ENCODE data around the gene PLEKHG5.
"Not testable (repeated sequence)": the region's sequence is repeated elsewhere in the genome, so short reads cannot be mapped to it uniquely, and the experiment has no call there.

The PLEKHG5 gene

GRCh38 chr1:6461538-6462411 lies 29.7 kb downstream of the PLEKHG5 start:
- DNase-seq: no peak

- DNase-seq: no peak
Measured at GRCh38 chr1:6461051-6461530, 30.4 kb downstream of the PLEKHG5 start.

- DNase-seq: no peak
Measured at GRCh38 chr1:6460301-6461050, 31.0 kb downstream of the PLEKHG5 start.

- DNase-seq: no peak
Measured at GRCh38 chr1:6459850-6460265, 31.6 kb downstream of the PLEKHG5 start.

- DNase-seq: no peak
Measured at GRCh38 chr1:6456800-6457466, 34.5 kb downstream of the PLEKHG5 start.

- DNase-seq: not testable (repeated sequence)
Measured at GRCh38 chr1:6455752-6456520, 35.5 kb downstream of the PLEKHG5 start.

- no peak for DNase-seq
Measured at GRCh38 chr1:6454856-6455751, 36.4 kb downstream of the PLEKHG5 start.

- not testable (repeated sequence) for DNase-seq
Measured at GRCh38 chr1:6453895-6454855, 37.3 kb downstream of the PLEKHG5 start.

GRCh38 chr1:6450943-6451373 lies 40.5 kb downstream of the PLEKHG5 start:
- no peak for DNase-seq

GRCh38 chr1:6450486-6450885 lies 41.0 kb downstream of the PLEKHG5 start:
- not testable (repeated sequence) for DNase-seq

GRCh38 chr1:6450005-6450450 lies 41.4 kb downstream of the PLEKHG5 start:
- DNase-seq: no peak

- peak; percentile 43 for DNase-seq
Measured at GRCh38 chr1:6448749-6449631, 42.5 kb downstream of the PLEKHG5 start.

- peak; percentile 86 for DNase-seq
Measured at GRCh38 chr1:6447818-6448748, 43.4 kb downstream of the PLEKHG5 start.

- peak; percentile 70 for DNase-seq
Measured at GRCh38 chr1:6447016-6447817, 44.2 kb downstream of the PLEKHG5 start.

GRCh38 chr1:6446665-6447015 lies 44.8 kb downstream of the PLEKHG5 start:
- no peak for DNase-seq

GRCh38 chr1:6445929-6446328 lies 45.5 kb downstream of the PLEKHG5 start:
- DNase-seq: not testable (repeated sequence)

Data from NCI-H146 (cell line).